ENCODE measurements around the gene TUBA3D.
"Not testable (repeated sequence)": the region's sequence is repeated elsewhere in the genome, so short reads cannot be mapped to it uniquely, and the experiment has no call there.

The TUBA3D gene

GRCh38 chr2:131475831-131476230, at the start of gene TUBA3D:
Gene TUBA3D (plus strand): TSS chr2:131476119. CDS start chr2:131476200, 81 bp downstream.
- Histone ChIP-seq H3K27ac (ENCODE audit: poor library complexity, severe bottlenecking) (no peak within 1 kb of the TSS), H3K27me3 (ENCODE audit: insufficient read depth, poor library complexity, severe bottlenecking) (no peaks in the 10 kb centered on the region), H3K9me3 (ENCODE audit: severe bottlenecking) (no peaks in the 10 kb centered on the region), H3K4me3 (ENCODE audit: severe bottlenecking) (no peak within 1 kb of the TSS), H3K36me3 (ENCODE audit: low read depth) (no peaks in the 10 kb centered on the region), H3K4me1 (ENCODE audit: insufficient read depth, poor library complexity, severe bottlenecking) (no peaks in the 10 kb centered on the region)
- ATAC-seq (ENCODE audit: low read depth) = no peak
- no peak for DNase-seq (ENCODE audit: low spot score)
- TF ChIP-seq CTCF (IDR thresholded peaks at IDR 0.05; ENCODE audit: poor library complexity, severe bottlenecking) = no peak

GRCh38 chr2:131426727-131427126, 49.2 kb upstream of the TUBA3D start:
- Histone ChIP-seq H3K4me1 (ENCODE audit: insufficient read depth, poor library complexity, severe bottlenecking) (no peaks in the 10 kb centered on the region), H3K4me3 (ENCODE audit: severe bottlenecking) (no peak overlapping the region), H3K27ac (ENCODE audit: poor library complexity, severe bottlenecking) (no peak overlapping the region), H3K27me3 (ENCODE audit: insufficient read depth, poor library complexity, severe bottlenecking) (peaks cover 59% of the 10 kb centered on the region), H3K9me3 (ENCODE audit: severe bottlenecking) (no peaks in the 10 kb centered on the region), H3K36me3 (ENCODE audit: low read depth) (no peaks in the 10 kb centered on the region)
- no peak for ATAC-seq (ENCODE audit: low read depth)
- DNase-seq (ENCODE audit: low spot score) = no peak
- no peak for TF ChIP-seq CTCF (IDR thresholded peaks at IDR 0.05; ENCODE audit: poor library complexity, severe bottlenecking)

DNA sequence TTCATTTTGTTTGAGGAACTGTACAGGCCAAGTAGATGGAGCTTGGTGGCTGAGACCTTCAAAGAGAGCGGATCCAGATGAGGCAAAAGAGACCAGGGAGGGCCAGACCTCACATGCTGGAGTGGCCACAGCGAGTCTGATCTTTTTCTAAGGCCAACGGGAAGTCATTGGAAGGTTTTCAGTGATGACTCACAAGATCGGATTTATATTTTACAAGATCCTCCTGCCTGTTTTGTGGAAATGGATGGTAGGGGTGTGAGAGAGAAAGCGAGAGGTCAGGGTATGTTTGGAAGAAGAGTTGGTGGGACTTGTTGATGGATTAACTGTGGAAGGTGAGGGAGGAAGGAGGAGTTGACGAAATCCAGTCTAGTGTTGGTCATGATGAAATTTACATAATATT, 44.6 kb upstream of the TUBA3D start:
- Histone ChIP-seq H3K4me3 (ENCODE audit: severe bottlenecking) (no peak overlapping the region), H3K27ac (ENCODE audit: poor library complexity, severe bottlenecking) (no peak overlapping the region), H3K36me3 (ENCODE audit: low read depth) (no peaks in the 10 kb centered on the region), H3K9me3 (ENCODE audit: severe bottlenecking) (no peaks in the 10 kb centered on the region), H3K27me3 (ENCODE audit: insufficient read depth, poor library complexity, severe bottlenecking) (peaks cover 28% of the 10 kb centered on the region), H3K4me1 (ENCODE audit: insufficient read depth, poor library complexity, severe bottlenecking) (no peaks in the 10 kb centered on the region)
- ATAC-seq (ENCODE audit: low read depth) (no peak), DNase-seq (ENCODE audit: low spot score) (no peak)
- no peak for TF ChIP-seq CTCF (IDR thresholded peaks at IDR 0.05; ENCODE audit: poor library complexity, severe bottlenecking)

- ATAC-seq (ENCODE audit: low read depth); DNase-seq (ENCODE audit: low spot score); H3K27me3 ChIP-seq (ENCODE audit: insufficient read depth, poor library complexity, severe bottlenecking); H3K9me3 ChIP-seq (ENCODE audit: severe bottlenecking); H3K4me1 ChIP-seq (ENCODE audit: insufficient read depth, poor library complexity, severe bottlenecking); H3K4me3 ChIP-seq (ENCODE audit: severe bottlenecking); H3K36me3 ChIP-seq (ENCODE audit: low read depth); H3K27ac ChIP-seq (ENCODE audit: poor library complexity, severe bottlenecking): not testable (repeated sequence)
These were observed 35.0 kb upstream of the TUBA3D start for GRCh38 chr2:131440742-131441468.

DNA sequence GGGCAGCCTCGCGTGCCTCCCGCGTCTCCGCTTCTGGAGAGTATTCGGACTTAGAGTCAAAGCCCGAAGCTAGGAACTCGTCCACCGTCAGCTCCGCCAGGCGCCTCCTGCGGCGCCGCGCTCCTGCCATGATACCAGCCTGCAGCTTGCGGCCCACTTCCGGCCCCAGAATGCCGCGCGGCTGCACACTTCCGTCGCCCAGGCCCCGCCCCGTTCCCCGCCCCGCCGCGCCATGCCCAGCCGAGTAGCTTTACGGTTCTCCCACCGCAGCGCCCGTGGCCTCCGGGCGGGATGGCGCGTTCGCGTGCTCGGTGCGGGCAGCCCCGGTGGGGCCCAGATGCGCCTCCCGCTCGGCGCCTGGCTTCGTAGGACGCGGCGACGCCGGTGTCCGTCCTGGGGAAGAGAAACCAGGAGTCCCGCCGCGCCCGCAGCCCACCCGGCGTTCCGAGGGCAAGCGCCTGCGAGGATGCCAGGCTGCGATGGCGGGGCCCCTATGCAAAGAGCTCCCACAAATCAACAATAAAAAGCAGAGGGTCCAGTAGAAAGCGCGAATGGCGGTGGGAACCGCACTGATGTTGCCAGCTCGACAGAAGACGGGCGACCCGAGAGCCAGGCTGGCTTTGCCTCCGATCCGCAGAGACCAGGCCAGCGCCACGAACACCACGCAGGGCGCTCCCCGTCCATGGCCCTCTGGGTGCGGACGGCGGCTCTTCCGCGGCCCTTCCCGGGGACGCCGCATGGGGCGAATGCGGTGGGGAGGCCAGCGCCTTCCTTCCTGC, 31.0 kb upstream of the TUBA3D start:
- not testable (repeated sequence) for H3K27ac ChIP-seq (ENCODE audit: poor library complexity, severe bottlenecking); H3K4me1 ChIP-seq (ENCODE audit: insufficient read depth, poor library complexity, severe bottlenecking); H3K36me3 ChIP-seq (ENCODE audit: low read depth); ATAC-seq (ENCODE audit: low read depth); H3K4me3 ChIP-seq (ENCODE audit: severe bottlenecking); H3K27me3 ChIP-seq (ENCODE audit: insufficient read depth, poor library complexity, severe bottlenecking); DNase-seq (ENCODE audit: low spot score); H3K9me3 ChIP-seq (ENCODE audit: severe bottlenecking)

DNA sequence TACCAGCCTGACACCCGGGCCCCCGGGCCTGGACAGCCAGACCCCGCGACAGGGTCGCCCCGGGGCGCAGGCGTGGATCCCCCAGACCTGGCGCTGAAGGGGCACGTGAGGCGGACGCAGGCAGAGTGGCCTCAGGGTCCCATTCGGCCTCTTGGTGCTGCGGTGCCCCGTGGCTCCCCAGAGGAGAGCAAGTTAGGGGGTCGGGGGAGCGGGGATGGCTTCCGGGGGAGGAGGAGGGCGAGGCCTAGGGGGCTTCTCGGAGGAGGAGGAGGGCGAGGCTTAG, 30.5 kb upstream of the TUBA3D start:
- H3K27me3 ChIP-seq (ENCODE audit: insufficient read depth, poor library complexity, severe bottlenecking); H3K36me3 ChIP-seq (ENCODE audit: low read depth); H3K4me1 ChIP-seq (ENCODE audit: insufficient read depth, poor library complexity, severe bottlenecking); H3K9me3 ChIP-seq (ENCODE audit: severe bottlenecking); DNase-seq (ENCODE audit: low spot score); H3K4me3 ChIP-seq (ENCODE audit: severe bottlenecking); ATAC-seq (ENCODE audit: low read depth); H3K27ac ChIP-seq (ENCODE audit: poor library complexity, severe bottlenecking): not testable (repeated sequence)

All from RWPE2 (cell line).